H1 (cell line): ENCODE measurements around the gene ZNF804B. TPM values are rescaled to one million over a fixed set of nuclear protein-coding genes. Genes with fewer than 3 reads are reported as not detected.

Experiments used
- CEBPB ChIP-seq: IDR thresholded peaks from 2 replicates; pipeline ENCODE4 v1.6.1; 2012; ENCODE audit warnings: low read depth, low read length
- PHF8 ChIP-seq: fragments of 200-600 bp; sonication (generic); conservative IDR thresholded peaks from 2 replicates; pipeline ENCODE4 v1.7.1; 2012; ENCODE audit warnings: low read depth, mild to moderate bottlenecking, inconsistent platforms, low read length, moderate library complexity
- RAD21 ChIP-seq, 2 experiments: IDR thresholded peaks in 1 of 2; conservative IDR thresholded peaks in 1 of 2; 2 replicates each; pipeline ENCODE4 v1.6.1; 2011; ENCODE audit warnings: low read depth in 2 of 2, low read length in 2 of 2, improper control_type of control experiment in 1 of 2, inconsistent platforms in 1 of 2, mild to moderate bottlenecking in 1 of 2, moderate library complexity in 1 of 2
- RFX5 ChIP-seq: IDR thresholded peaks from 2 replicates; pipeline ENCODE4 v1.6.1; 2011; ENCODE audit warnings: low read depth, low read length, improper control_type of control experiment, borderline replicate concordance
- SP4 ChIP-seq: IDR thresholded peaks from 2 replicates; pipeline ENCODE4 v1.6.1; 2012; ENCODE audit warnings: low read length, inconsistent platforms
- TAF7 ChIP-seq: optimal IDR thresholded peaks from 2 replicates; pipeline ENCODE3; 2011; ENCODE audit warnings: low read depth, mild to moderate bottlenecking, inconsistent platforms, low read length, moderate library complexity, borderline replicate concordance
- polyA plus RNA-seq, 7 experiments: library from polyadenylated mRNA; depleted of rRNA in 3 of 7; stranded (reverse) in 5 of 7; unstranded in 2 of 7; fragments of >200 nt in 5 of 7; fragments of 200-250 nt in 2 of 7; gene quantifications; 1 replicate in 5 of 7; 2 replicates in 1 of 7; 4 replicates in 1 of 7; pipeline versions ENCODE4 v1.2.1 to v1.2.3, GENCODE V29; 2011 to 2013; ENCODE audit warnings: missing spikeins in 2 of 7, mixed read lengths in 2 of 7
- total RNA-seq: library from RNA; stranded (reverse); fragmentation: NEBNext Ultra II Directional; extraction: Animal tissue kit (Norgen Biotek cat#: 25700); gene quantifications from 2 replicates; pipeline ENCODE4 v1.2.1, GENCODE V29; 2021
- TF ChIP-seq, protein P1 (sequence below): IDR thresholded peaks from 2 replicates; pipeline ENCODE4 v1.6.1; 2012; ENCODE audit warnings: inconsistent platforms

ZNF804B gene
- total and polyA plus RNA-seq, 2 of the 8 experiments (the other 6 are each of a cell fraction or from before 2014, with no cell fraction given), result not detected

DNA sequence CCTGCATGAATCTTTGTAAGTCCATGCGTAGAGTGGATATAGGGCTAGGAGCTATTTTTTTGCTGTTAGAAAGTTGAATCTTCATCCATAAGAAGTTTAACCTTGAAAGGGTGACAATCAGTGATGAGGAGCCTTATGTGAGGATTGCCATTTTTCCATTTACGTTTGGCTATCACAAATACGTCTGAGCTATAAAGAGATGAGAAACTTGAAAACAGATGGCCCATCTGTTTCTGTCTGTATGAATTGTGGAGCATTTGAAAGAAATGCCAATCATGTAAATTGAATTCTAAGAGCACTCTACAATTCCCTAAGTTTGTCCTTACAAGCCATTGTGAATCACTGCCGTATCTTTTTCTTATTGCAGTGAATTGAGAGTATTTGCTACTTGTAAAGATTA lies 205.9 kb downstream of the ZNF804B start (continued):
- no peak for TF ChIP-seq TAF7
- TF ChIP-seq, protein P1, sequence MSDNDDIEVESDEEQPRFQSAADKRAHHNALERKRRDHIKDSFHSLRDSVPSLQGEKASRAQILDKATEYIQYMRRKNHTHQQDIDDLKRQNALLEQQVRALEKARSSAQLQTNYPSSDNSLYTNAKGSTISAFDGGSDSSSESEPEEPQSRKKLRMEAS, result no peak
- TF ChIP-seq PHF8, result no peak
- no peak for TF ChIP-seq SP4
- no peak for TF ChIP-seq RAD21 (IDR thresholded peaks at IDR 0.05 in 1 of 2, conservative IDR thresholded peaks at IDR 0.05 in 1 of 2; ENCODE audit: low read depth in 2 of 2, low read length in 2 of 2)
- no peak for TF ChIP-seq CEBPB
- no peak for TF ChIP-seq RFX5
